Glomerular endothelial cell (primary cell): ENCODE data around the gene ALKBH7. TPM values are rescaled to one million over a fixed set of nuclear protein-coding genes. Genes with fewer than 3 reads are reported as not detected.

Source experiments
- DNase-seq: peaks from one replicate; pipeline ENCODE4 v3.0.0-alpha.2; 2011; ENCODE audit warnings: low read depth, low spot score; ENCODE audit errors: extremely low read depth
- total RNA-seq: library from RNA; depleted of rRNA; stranded (reverse); fragments of >200 nt; gene quantifications from 2 replicates; pipeline ENCODE4 v1.2.3, GENCODE V29; 2015

ALKBH7 gene
- total RNA-seq, 1 donor from 2014 or later, result 51.5 TPM

- DNase-seq, result no peak
Observed at GRCh38 chr19:6423499-6424194, 51.1 kb downstream of the ALKBH7 start.

- DNase-seq, result no peak
Observed at GRCh38 chr19:6424195-6424938, 51.8 kb downstream of the ALKBH7 start, which contains the start of gene KHSRP. KHSRP (minus strand) TSS chr19:6424811; CDS start chr19:6424701, 110 bp downstream.

Other genes starting within 250 kb of the ALKBH7 start
- gene ACSBG2, start 237.1 kb upstream of the ALKBH7 start, total RNA-seq, result not detected in 2 replicates
- gene MLLT1, start 92.8 kb upstream of the ALKBH7 start, total RNA-seq, result 23.3 and 32.2 TPM in 2 replicates
- not detected in 2 replicates for gene ACER1, start 39.2 kb upstream of the ALKBH7 start, total RNA-seq
- gene CLPP, start 11.3 kb upstream of the ALKBH7 start, total RNA-seq, result 119 and 129 TPM in 2 replicates
- 1.3 TPM in 2 replicates for gene PSPN, start 3.1 kb downstream of the ALKBH7 start, total RNA-seq
- gene GTF2F1, start 20.4 kb downstream of the ALKBH7 start, total RNA-seq, result 57.8 and 71.9 TPM in 2 replicates
- gene KHSRP, start 52.0 kb downstream of the ALKBH7 start, total RNA-seq, result 233 and 255 TPM in 2 replicates
- 0.70 TPM in 1 of 2 replicates, not detected in the other for gene SLC25A41, start 61.0 kb downstream of the ALKBH7 start, total RNA-seq
- gene SLC25A23, start 87.0 kb downstream of the ALKBH7 start, total RNA-seq, result 47.1 and 60.7 TPM in 2 replicates
- 0.34 TPM in 1 of 2 replicates, not detected in the other for gene CRB3, start 91.5 kb downstream of the ALKBH7 start, total RNA-seq
- 0.10 TPM in 1 of 2 replicates, not detected in the other for gene DENND1C, start 109.0 kb downstream of the ALKBH7 start, total RNA-seq
- 3.7 TPM in 1 of 2 replicates, not detected in the other for gene TUBB4A, start 129.5 kb downstream of the ALKBH7 start, total RNA-seq
- 8.2 and 12.1 TPM in 2 replicates for gene TNFSF9, start 158.2 kb downstream of the ALKBH7 start, total RNA-seq
- gene CD70, start 218.4 kb downstream of the ALKBH7 start, total RNA-seq, result 7.8 and 8.9 TPM in 2 replicates